ENCODE data around the gene S100PBP. TPM values are rescaled to one million over a fixed set of nuclear protein-coding genes. Genes with fewer than 3 reads are reported as not detected.

The S100PBP gene
- polyA plus RNA-seq, 1 of the 3 experiments (the other 2 are of a cell fraction): 13.2 TPM

- H2AFZ ChIP-seq (ENCODE audit: low read depth): no peak overlapping the region
- peaks cover 44% of the 10 kb centered on the region for H3F3A ChIP-seq (replicated peaks; ENCODE audit: insufficient read depth)
- H3K36me3 ChIP-seq (replicated peaks in 1 of 2; ENCODE audit: control insufficient read depth in 1 of 2, insufficient read depth in 2 of 2, low read length in 1 of 2): peaks cover 49 to 67% of the 10 kb centered on the region in 2 experiments
- WGBS (ENCODE audit: low lambda C conversion rate): 88% methylated on average over 8 of the region's 8 CpGs
- H3K27me3 ChIP-seq (ENCODE audit: insufficient read depth): no peaks in the 10 kb centered on the region
- DNase-seq: no peak
- H3K9ac ChIP-seq: no peak overlapping the region
- no peaks in the 10 kb centered on the region for H3K9me3 ChIP-seq
- no peaks in the 10 kb centered on the region for H3K79me2 ChIP-seq (ENCODE audit: insufficient read depth)
- CTCF ChIA-PET: interaction anchor here (1.0 to 19.0 kb wide), 3 partner anchors 7 to 333 kb away, joined by 3 to 392 read pairs (median 25); partner anchors contain the start of gene SYNC
- TF ChIP-seq JUND (IDR thresholded peaks at IDR 0.05) (no peak), EZH2phosphoT487 (IDR thresholded peaks at IDR 0.05; ENCODE audit: borderline replicate concordance, low read depth) (no peak), CHD2 (IDR thresholded peaks at IDR 0.05; ENCODE audit: low read length, partially characterized antibody) (no peak), REST (IDR thresholded peaks at IDR 0.05; ENCODE audit: low read depth, low read length) (no peak), SIN3A (IDR thresholded peaks at IDR 0.05; ENCODE audit: borderline replicate concordance, low read depth, low read length) (no peak), RAD21 (IDR thresholded peaks at IDR 0.05; ENCODE audit: low read length) (no peak), SMC3 (IDR thresholded peaks at IDR 0.05; ENCODE audit: low read depth, low read length) (no peak), ELF1 (IDR thresholded peaks at IDR 0.05) (no peak), EP300 (IDR thresholded peaks at IDR 0.05; ENCODE audit: borderline replicate concordance in 1 of 2, low read depth in 1 of 2, low read length in 1 of 2) (no peak), MXI1 (IDR thresholded peaks at IDR 0.05; ENCODE audit: low read depth, low read length) (no peak), POLR2AphosphoS5 (IDR thresholded peaks at IDR 0.05; ENCODE audit: low read depth, low read length) (no peak), NFIC (IDR thresholded peaks at IDR 0.05; ENCODE audit: borderline replicate concordance) (no peak), YY1 (IDR thresholded peaks at IDR 0.05; ENCODE audit: low read depth) (no peak), FOXJ3 (CRISPR knock-in tag; IDR thresholded peaks at IDR 0.05) (no peak), TAF1 (IDR thresholded peaks at IDR 0.05; ENCODE audit: borderline replicate concordance, low read depth, low read length) (no peak)
- TF ChIP-seq, protein P1, sequence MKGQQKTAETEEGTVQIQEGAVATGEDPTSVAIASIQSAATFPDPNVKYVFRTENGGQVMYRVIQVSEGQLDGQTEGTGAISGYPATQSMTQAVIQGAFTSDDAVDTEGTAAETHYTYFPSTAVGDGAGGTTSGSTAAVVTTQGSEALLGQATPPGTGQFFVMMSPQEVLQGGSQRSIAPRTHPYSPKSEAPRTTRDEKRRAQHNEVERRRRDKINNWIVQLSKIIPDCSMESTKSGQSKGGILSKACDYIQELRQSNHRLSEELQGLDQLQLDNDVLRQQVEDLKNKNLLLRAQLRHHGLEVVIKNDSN (IDR thresholded peaks at IDR 0.05; ENCODE audit: borderline replicate concordance, low read depth): no peak
- no peak overlapping the region for H3K4me2 ChIP-seq
- peaks cover 6 to 8% of the 10 kb centered on the region in 2 experiments; a peak in 3 of 4 replicates for H3K4me1 ChIP-seq (ENCODE audit: control insufficient read depth in 1 of 2, insufficient read depth in 2 of 2, low read depth in 1 of 2, low read length in 1 of 2)
- H3K4me3 ChIP-seq (ENCODE audit: low read depth in 2 of 2, low read length in 1 of 2): no peak overlapping the region
- H3K9me2 ChIP-seq: no peaks in the 10 kb centered on the region
- POLR2A ChIA-PET: no interaction called here
- H4K20me1 ChIP-seq (ENCODE audit: insufficient read depth): no peaks in the 10 kb centered on the region; the same call in 1 of the 2 replicates
- no peak overlapping the region for H3K27ac ChIP-seq (ENCODE audit: low read depth in 2 of 2, low read length in 1 of 2)
These were observed 36.7 kb upstream of the S100PBP start for GRCh38 chr1:32780628-32781234.

Measured in SK-N-SH (cell line).